Neural progenitor cell (in vitro differentiated cells): Measurements from ENCODE around the gene RHD. TPM values are rescaled to one million over a fixed set of nuclear protein-coding genes. Genes with fewer than 3 reads are reported as not detected.
"Not testable (repeated sequence)": the region's sequence is repeated elsewhere in the genome, so short reads cannot be mapped to it uniquely, and the experiment has no call there.

Experiments used
- DNase-seq: peaks from one replicate; pipeline ENCODE4 v3.0.0-alpha.2; 2016; ENCODE audit warnings: low spot score
- H2AFZ ChIP-seq: fragments of 200-600 bp; sonication (generic); replicated peaks from 2 replicates; pipeline ENCODE4 v1.6.1; 2016; ENCODE audit warnings: antibody characterized with exemption
- H3F3A ChIP-seq: fragments of 200-600 bp; sonication (generic); 2 replicates; pipeline ENCODE4 v1.6.1; 2016; ENCODE audit warnings: antibody characterized with exemption, low read depth
- H3K27ac ChIP-seq: fragments of 200-600 bp; sonication (generic); 2 replicates; pipeline ENCODE4 v1.5.1; 2016; ENCODE audit warnings: mild to moderate bottlenecking
- H3K27me3 ChIP-seq: fragments of 200-600 bp; sonication (generic); 2 replicates; pipeline ENCODE4 v1.6.1; 2016; ENCODE audit warnings: mild to moderate bottlenecking, moderate library complexity
- H3K36me3 ChIP-seq: fragments of 200-600 bp; sonication (generic); 2 replicates; pipeline ENCODE4 v1.5.1; 2016
- H3K4me1 ChIP-seq: fragments of 200-600 bp; sonication (generic); 2 replicates; pipeline ENCODE4 v1.6.1; 2016; ENCODE audit warnings: mixed run types
- H3K4me2 ChIP-seq: fragments of 200-600 bp; sonication (generic); 2 replicates; pipeline ENCODE4 v1.6.1; 2016
- H3K4me3 ChIP-seq: fragments of 200-600 bp; sonication (generic); 2 replicates; pipeline ENCODE4 v1.5.1; 2016
- H3K79me2 ChIP-seq: fragments of 200-600 bp; sonication (generic); 2 replicates; pipeline ENCODE4 v1.6.1; 2016; ENCODE audit warnings: low read depth
- H3K9ac ChIP-seq: fragments of 200-600 bp; sonication (generic); 2 replicates; pipeline ENCODE4 v1.6.1; 2016
- H3K9me3 ChIP-seq: fragments of 200-600 bp; sonication (generic); 2 replicates; pipeline ENCODE4 v1.5.1; 2016; ENCODE audit warnings: low read depth
- H4K20me1 ChIP-seq: fragments of 200-600 bp; sonication (generic); 2 replicates; pipeline ENCODE4 v1.6.1; 2016; ENCODE audit warnings: low read depth
- H3K27ac Mint-ChIP-seq: 3 replicates; pipeline ENCODE4 v1.8.0; 2021; ENCODE audit warnings: mixed read lengths
- H3K27me3 Mint-ChIP-seq: 2 replicates; pipeline ENCODE4 v1.8.0; 2022; ENCODE audit warnings: low read depth, mild to moderate bottlenecking, inconsistent platforms, moderate library complexity, mixed read lengths; ENCODE audit not compliant: insufficient read depth
- H3K36me3 Mint-ChIP-seq: 3 replicates; pipeline ENCODE4 v1.8.0; 2021; ENCODE audit warnings: mixed read lengths
- H3K4me1 Mint-ChIP-seq: 3 replicates; pipeline ENCODE4 v1.8.0; 2021; ENCODE audit warnings: mixed read lengths
- H3K4me3 Mint-ChIP-seq: 3 replicates; pipeline ENCODE4 v1.8.0; 2021; ENCODE audit warnings: mild to moderate bottlenecking, moderate library complexity, mixed read lengths
- H3K9me3 Mint-ChIP-seq: 3 replicates; pipeline ENCODE4 v1.8.0; 2020; ENCODE audit warnings: mixed read lengths
- total RNA-seq: library from RNA; depleted of rRNA; stranded (reverse); fragments of >200 nt; gene quantifications from 2 replicates; pipeline ENCODE4 v1.2.3, GENCODE V29; 2015; ENCODE audit warnings: low replicate concordance

RHD gene
- total RNA-seq, 1 donor from 2014 or later: not detected

DNA sequence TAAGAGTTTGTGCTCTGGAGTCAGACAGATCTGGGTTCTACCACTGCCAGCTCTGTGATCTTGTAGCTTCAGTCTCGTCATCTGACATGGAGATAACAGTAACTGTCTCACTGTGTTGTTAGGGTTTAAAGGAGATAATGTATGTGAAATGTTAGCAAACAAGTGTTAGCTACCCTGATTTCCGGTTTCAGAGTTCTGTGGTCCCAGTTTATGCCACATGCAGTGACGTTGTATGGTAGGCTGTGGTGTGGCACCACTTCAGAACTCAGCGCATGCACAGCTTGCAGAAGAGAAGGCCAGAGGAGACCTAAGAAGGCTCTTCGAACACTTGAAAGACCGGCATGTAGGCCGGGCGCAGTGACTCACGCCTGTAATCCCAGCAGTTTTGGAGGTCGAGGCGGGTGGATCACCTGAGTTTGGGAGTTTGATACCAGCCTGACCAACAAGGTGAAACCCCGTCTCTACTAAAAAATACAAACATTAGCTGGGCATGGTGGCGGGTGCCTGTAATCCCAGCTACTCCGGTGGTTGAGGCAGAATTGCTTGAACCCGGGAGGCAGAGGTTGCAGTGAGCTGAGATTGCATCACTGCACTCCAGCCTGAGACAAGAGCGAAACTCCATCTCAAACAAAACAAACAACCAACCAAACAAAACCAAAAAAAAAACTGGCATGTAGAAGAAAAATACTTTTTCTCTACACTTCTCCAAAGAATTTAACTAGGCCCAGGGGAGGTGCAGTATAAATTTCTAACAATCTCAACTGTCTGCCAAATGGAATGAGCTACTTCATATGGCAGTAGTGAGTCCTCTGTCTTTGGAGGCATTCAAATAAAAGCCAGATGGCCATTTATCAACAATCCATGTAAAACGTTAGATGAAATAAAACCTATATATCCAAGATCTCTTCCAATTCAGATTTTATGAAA lies 55.8 kb downstream of the RHD start:
- H3F3A ChIP-seq, H3K36me3 Mint-ChIP-seq, H3K9ac ChIP-seq, H3K27me3 ChIP-seq, H3K36me3 ChIP-seq, H3K4me1 ChIP-seq, H3K79me2 ChIP-seq, H3K9me3 ChIP-seq, H3K27me3 Mint-ChIP-seq, H3K9me3 Mint-ChIP-seq, H2AFZ ChIP-seq, H3K27ac Mint-ChIP-seq, H3K4me1 Mint-ChIP-seq, H3K4me2 ChIP-seq, H3K4me3 Mint-ChIP-seq, H3K27ac ChIP-seq, DNase-seq, H4K20me1 ChIP-seq, H3K4me3 ChIP-seq: not testable (repeated sequence)

DNA sequence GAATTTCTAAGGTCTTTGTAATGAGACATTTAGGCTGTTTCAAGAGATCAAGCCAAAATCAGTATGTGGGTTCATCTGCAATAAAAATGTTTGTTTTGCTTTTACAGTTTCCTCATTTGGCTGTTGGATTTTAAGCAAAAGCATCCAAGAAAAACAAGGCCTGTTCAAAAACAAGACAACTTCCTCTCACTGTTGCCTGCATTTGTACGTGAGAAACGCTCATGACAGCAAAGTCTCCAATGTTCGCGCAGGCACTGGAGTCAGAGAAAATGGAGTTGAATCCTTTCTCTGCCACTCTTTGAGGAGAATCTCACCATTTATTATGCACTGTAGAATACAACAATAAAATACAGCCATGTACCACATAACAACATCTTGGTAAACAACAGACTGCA lies 56.5 kb downstream of the RHD start:
- not testable (repeated sequence) for H3K79me2 ChIP-seq, H3K4me1 Mint-ChIP-seq, H3K36me3 ChIP-seq, H3K27ac ChIP-seq, H2AFZ ChIP-seq, H3K4me3 Mint-ChIP-seq, DNase-seq, H3K9me3 ChIP-seq, H4K20me1 ChIP-seq, H3K27ac Mint-ChIP-seq, H3K4me3 ChIP-seq, H3K4me2 ChIP-seq, H3K9ac ChIP-seq, H3K4me1 ChIP-seq, H3K27me3 ChIP-seq, H3F3A ChIP-seq, H3K9me3 Mint-ChIP-seq, H3K27me3 Mint-ChIP-seq, H3K36me3 Mint-ChIP-seq

DNA sequence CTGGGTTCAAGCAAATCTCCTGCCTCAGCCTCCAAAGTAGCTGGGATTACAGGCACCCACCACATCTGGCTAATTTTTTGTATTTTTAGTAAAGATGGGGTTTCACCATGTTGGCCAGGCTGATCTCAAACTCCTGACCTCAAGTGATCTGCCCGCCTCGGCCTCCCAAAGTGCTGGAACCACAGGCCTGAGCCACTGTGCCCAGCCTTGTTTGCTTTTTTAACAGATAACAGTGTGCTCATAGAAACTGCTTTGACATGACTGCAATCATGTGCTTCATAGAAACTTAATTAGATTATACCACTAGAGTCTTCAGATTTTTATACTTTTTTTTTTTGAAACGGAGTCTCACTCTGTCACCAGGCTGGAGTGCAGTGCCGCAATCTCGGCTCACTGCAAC lies 57.0 kb downstream of the RHD start:
- not testable (repeated sequence) for H3K4me3 ChIP-seq, H3K4me3 Mint-ChIP-seq, H3K4me2 ChIP-seq, H3K9me3 ChIP-seq, H3K79me2 ChIP-seq, H4K20me1 ChIP-seq, H3K9me3 Mint-ChIP-seq, H3K27me3 ChIP-seq, H3K27ac ChIP-seq, H3K4me1 Mint-ChIP-seq, H3K27ac Mint-ChIP-seq, H3K36me3 ChIP-seq, H3K9ac ChIP-seq, H3K27me3 Mint-ChIP-seq, H3F3A ChIP-seq, H3K4me1 ChIP-seq, DNase-seq, H3K36me3 Mint-ChIP-seq, H2AFZ ChIP-seq

DNA sequence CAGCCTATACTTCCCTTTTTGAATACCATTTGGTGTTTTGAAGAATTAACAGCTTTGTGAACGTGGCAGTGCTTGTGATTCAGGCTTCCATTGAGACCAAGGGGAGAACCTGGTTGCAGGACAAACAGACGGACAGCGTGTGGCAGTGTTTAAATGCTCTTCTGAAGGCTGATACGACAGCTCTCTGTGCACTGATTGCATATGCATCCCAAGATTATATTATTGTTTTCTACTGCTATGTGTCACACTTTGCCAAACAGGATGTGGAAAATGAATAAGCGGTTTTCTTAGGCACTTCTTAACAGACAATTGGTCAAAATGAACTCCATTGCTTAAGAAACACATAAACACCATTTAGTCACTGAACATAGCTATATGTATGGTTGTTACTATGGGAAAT lies 57.6 kb downstream of the RHD start:
- H3K9ac ChIP-seq, H3K4me2 ChIP-seq, H3K4me3 Mint-ChIP-seq, H3K36me3 ChIP-seq, H3K27me3 ChIP-seq, H3K27me3 Mint-ChIP-seq, H3K4me3 ChIP-seq, DNase-seq, H2AFZ ChIP-seq, H3K27ac Mint-ChIP-seq, H3K9me3 ChIP-seq, H3K4me1 Mint-ChIP-seq, H3K4me1 ChIP-seq, H3K27ac ChIP-seq, H3K79me2 ChIP-seq, H4K20me1 ChIP-seq, H3K36me3 Mint-ChIP-seq, H3K9me3 Mint-ChIP-seq, H3F3A ChIP-seq: not testable (repeated sequence)

DNA sequence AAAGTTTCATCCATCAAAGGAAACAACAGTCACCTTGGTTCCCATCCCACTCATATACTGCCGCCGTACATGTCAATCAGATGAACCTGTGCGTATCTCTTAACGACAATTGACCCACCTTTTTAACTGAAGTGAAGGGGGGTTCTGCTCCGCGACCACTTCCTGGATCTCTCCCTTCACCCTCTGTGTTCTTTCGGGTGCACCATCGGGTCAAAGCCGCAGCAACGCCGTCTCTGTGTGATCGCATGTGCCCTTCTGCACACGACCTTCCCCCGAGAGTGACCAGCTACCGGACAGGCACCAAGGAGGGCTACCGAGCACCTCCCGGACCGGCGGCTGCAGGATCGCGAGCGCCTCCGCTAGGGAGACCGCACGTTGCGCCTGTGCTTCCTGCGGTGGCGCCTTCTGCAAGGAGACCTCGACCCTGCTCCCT lies 64.6 kb downstream of the RHD start:
- H3K4me1 ChIP-seq: peaks cover 14% of the 10 kb centered on the region
- H3K4me1 Mint-ChIP-seq: peaks cover 16% of the 10 kb centered on the region
- peak overlapping the region; percentile 91 for H3K4me2 ChIP-seq
- not testable (repeated sequence) for DNase-seq, H3K27me3 Mint-ChIP-seq, H3K9ac ChIP-seq, H3K36me3 Mint-ChIP-seq, H3K9me3 ChIP-seq, H2AFZ ChIP-seq, H3K9me3 Mint-ChIP-seq, H3K27ac Mint-ChIP-seq, H3K27ac ChIP-seq, H3K27me3 ChIP-seq, H3K36me3 ChIP-seq
- peaks cover 13% of the 10 kb centered on the region for H3F3A ChIP-seq
- peaks cover 12% of the 10 kb centered on the region for H4K20me1 ChIP-seq
- H3K4me3 ChIP-seq: peak overlapping the region; percentile 60
- peaks cover 41% of the 10 kb centered on the region for H3K79me2 ChIP-seq
- H3K4me3 Mint-ChIP-seq: peak overlapping the region; percentile 97

DNA sequence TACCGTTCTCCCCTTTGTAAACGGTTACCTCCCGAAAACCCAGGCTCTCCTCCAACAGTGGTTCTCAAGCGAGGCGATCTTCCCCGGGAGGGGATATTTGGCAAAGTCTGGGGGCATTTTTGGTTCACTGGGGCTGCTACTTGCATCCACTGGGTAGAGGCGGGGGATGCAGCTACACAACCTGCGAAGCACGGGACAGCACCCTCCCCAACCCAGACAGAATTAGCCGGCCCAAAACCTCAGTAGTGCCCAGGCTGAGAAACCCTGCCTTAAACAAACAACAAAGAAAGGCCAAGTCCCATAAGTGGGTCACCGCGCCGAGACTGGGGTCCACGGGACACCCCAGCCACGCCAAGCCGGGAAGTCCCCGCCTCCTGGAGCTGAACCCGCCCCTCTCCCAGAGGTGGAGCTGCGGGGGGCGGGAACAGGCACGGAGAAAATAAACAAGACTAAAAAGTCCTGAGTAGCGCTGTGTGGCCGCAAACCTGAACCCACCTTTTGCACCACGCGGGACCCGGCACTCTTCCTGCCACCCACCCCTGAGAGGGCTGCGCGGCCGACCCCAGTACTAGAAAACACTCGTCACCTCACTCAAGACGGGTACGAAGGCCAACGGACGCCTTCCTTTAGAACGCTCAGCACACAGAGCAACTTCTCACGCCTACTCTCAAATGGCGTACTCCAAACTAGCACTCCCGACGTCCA lies 65.3 kb downstream of the RHD start:
- not testable (repeated sequence) for H3K27me3 Mint-ChIP-seq, H3K9me3 ChIP-seq, H3K36me3 ChIP-seq, H3K9me3 Mint-ChIP-seq, H3K9ac ChIP-seq, H3K27ac Mint-ChIP-seq, H3K27me3 ChIP-seq, H3K36me3 Mint-ChIP-seq
- H3K4me1 ChIP-seq: peaks cover 14% of the 10 kb centered on the region
- peak overlapping the region; percentile 92 for H3K4me3 Mint-ChIP-seq
- H4K20me1 ChIP-seq: peaks cover 12% of the 10 kb centered on the region
- peak overlapping the region; percentile 77 for H3K4me3 ChIP-seq
- H3F3A ChIP-seq: peaks cover 13% of the 10 kb centered on the region
- H3K79me2 ChIP-seq: peaks cover 48% of the 10 kb centered on the region
- H3K27ac ChIP-seq: peak overlapping the region; percentile 89
- H3K4me1 Mint-ChIP-seq: peaks cover 16% of the 10 kb centered on the region
- DNase-seq: peak; percentile 18
- peak overlapping the region; percentile 61 for H2AFZ ChIP-seq
- peak overlapping the region; percentile 74 for H3K4me2 ChIP-seq
